Loucy (cell line): ENCODE measurements around the gene IQCC.

Experiments
- H2AFZ ChIP-seq: fragments of 200-600 bp; sonication (generic); 2 replicates; pipeline ENCODE4 v1.6.0; 2016; ENCODE audit warnings: antibody characterized with exemption, mild to moderate bottlenecking, low read length, moderate library complexity
- H3F3A ChIP-seq: fragments of 200-600 bp; 2 replicates; pipeline ENCODE4 v1.6.0; 2016; ENCODE audit warnings: antibody characterized with exemption, low read depth, mild to moderate bottlenecking
- H3K27me3 ChIP-seq: fragments of 200-600 bp; sonication (generic); 2 replicates; pipeline ENCODE4 v1.6.1; 2014; ENCODE audit warnings: low read length, mild to moderate bottlenecking; ENCODE audit not compliant: insufficient read depth, poor library complexity, severe bottlenecking
- H3K36me3 ChIP-seq: fragments of 200-600 bp; sonication (generic); 2 replicates; pipeline ENCODE4 v1.6.1; 2016; ENCODE audit warnings: low read length; ENCODE audit not compliant: insufficient read depth
- H3K4me1 ChIP-seq: fragments of 200-600 bp; sonication (generic); 2 replicates; pipeline ENCODE4 v1.5.1; 2014; ENCODE audit warnings: low read length, mild to moderate bottlenecking; ENCODE audit not compliant: insufficient read depth, poor library complexity, severe bottlenecking
- H3K4me2 ChIP-seq: fragments of 200-600 bp; sonication (generic); 2 replicates; pipeline ENCODE4 v1.6.0; 2014; ENCODE audit warnings: antibody characterized with exemption, low read length, low read depth, mild to moderate bottlenecking; ENCODE audit not compliant: poor library complexity, severe bottlenecking
- H3K4me3 ChIP-seq: fragments of 200-600 bp; sonication (generic); 2 replicates; pipeline ENCODE4 v1.5.1; 2014; ENCODE audit warnings: low read length, mild to moderate bottlenecking, mixed read lengths; ENCODE audit not compliant: poor library complexity, severe bottlenecking
- H3K79me2 ChIP-seq: fragments of 200-600 bp; sonication (generic); 2 replicates; pipeline ENCODE4 v1.6.1; 2014; ENCODE audit warnings: low read length; ENCODE audit not compliant: insufficient read depth
- H3K9ac ChIP-seq: fragments of 200-600 bp; sonication (generic); 2 replicates; pipeline ENCODE4 v1.6.0; 2014; ENCODE audit warnings: mild to moderate bottlenecking, low read depth, low read length, moderate library complexity; ENCODE audit not compliant: poor library complexity, severe bottlenecking
- H3K9me2 ChIP-seq: fragments of 200-600 bp; sonication (generic); replicated peaks from 2 replicates; pipeline ENCODE4 v1.6.1; 2016; ENCODE audit warnings: low read depth, low read length, mixed read lengths
- H3K9me3 ChIP-seq: fragments of 200-600 bp; sonication (generic); 2 replicates; pipeline ENCODE4 v1.6.1; 2014; ENCODE audit warnings: mild to moderate bottlenecking, antibody characterized with exemption, low read length, low read depth; ENCODE audit not compliant: insufficient read depth
- H4K20me1 ChIP-seq: fragments of 200-600 bp; sonication (generic); 2 replicates; pipeline ENCODE4 v1.6.0; 2014; ENCODE audit warnings: antibody characterized with exemption, low read length, mild to moderate bottlenecking; ENCODE audit not compliant: insufficient read depth, poor library complexity, severe bottlenecking
- EZH2phosphoT487 ChIP-seq: fragments of 200-600 bp; IDR thresholded peaks from 2 replicates; pipeline ENCODE4 v1.6.1; 2018; ENCODE audit warnings: antibody characterized with exemption, mild to moderate bottlenecking, moderate library complexity, borderline replicate concordance
- TF ChIP-seq, protein P1 (sequence below): fragments of 200-600 bp; sonication (generic); conservative IDR thresholded peaks from 2 replicates; pipeline ENCODE4 v1.5.1; 2014; ENCODE audit warnings: mild to moderate bottlenecking, antibody characterized with exemption, low read length

Gene IQCC

DNA sequence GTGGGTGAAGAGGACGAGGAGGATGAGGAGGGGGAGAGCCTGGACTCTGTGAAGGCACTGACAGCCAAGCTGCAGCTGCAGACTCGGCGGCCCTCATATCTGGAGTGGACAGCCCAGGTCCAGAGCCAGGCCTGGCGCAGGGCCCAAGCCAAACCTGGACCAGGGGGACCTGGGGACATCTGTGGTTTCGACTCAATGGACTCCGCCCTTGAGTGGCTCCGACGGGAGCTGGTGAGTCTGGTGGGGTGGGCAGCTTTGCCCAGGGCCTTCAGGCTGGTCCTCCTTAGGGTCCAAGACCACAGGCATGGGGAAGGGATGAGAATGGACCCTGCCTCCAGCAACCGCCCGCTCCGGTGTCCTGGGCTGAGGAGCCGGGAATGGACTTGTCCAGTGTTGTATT is 42.0 kb downstream of the IQCC start:
- H3K4me3 ChIP-seq: no peak overlapping the region
- H2AFZ ChIP-seq: peak overlapping the region; percentile 70; the same call in 1 of the 2 replicates

DNA sequence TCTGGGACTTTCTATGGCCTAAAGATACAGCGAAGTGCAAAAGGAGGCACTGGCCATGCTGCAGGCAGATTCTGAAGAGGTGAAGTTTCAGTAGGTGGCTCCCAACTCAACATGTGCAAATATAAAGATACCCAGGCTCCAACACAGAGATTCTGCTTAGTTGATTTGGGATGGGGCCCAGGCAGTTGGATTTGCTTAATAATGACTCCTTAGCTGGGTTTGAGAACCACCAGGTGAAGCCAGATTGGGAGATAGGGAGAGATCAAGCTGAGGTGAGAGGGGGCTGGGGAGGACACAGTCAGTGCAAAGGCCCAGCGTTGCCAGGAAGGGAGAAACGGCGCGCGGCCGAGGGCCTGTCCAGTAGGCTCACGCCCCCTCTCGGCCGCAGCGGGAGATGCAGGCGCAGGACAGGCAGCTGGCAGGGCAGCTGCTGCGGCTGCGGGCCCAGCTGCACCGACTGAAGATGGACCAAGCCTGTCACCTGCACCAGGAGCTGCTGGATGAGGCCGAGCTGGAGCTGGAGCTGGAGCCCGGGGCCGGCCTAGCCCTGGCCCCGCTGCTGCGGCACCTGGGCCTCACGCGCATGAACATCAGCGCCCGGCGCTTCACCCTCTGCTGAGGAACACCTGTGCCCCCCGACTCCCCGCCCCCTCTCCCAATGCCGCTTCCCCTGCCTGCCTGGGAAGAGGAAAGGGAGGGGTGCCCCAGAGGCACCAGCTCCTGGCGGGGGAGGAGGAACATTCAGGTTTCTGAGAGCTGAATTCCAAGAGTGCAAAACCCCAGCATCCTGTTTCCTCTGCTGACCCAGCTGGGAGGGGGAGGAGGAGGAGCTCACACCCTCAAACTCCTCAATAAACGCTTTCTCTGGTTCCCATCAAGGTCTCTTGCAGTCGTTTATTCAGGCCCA is 42.8 kb downstream of the IQCC start:
- Histone ChIP-seq H4K20me1 (no peaks in the 10 kb centered on the region), H3K79me2 (peaks cover 22% of the 10 kb centered on the region), H3K4me2 (peak overlapping the region; percentile 99), H3K27me3 (no peaks in the 10 kb centered on the region), H3K4me1 (peaks cover 53% of the 10 kb centered on the region), H3K9ac (peak overlapping the region; percentile 95), H3F3A (peaks cover 6% of the 10 kb centered on the region; the same call in 1 of the 2 replicates), H3K4me3 (peak overlapping the region; percentile 75), H3K9me3 (no peaks in the 10 kb centered on the region), H2AFZ (peak overlapping the region; percentile 70; the same call in 1 of the 2 replicates), H3K9me2 (no peaks in the 10 kb centered on the region), H3K36me3 (no peaks in the 10 kb centered on the region)
- TF ChIP-seq EZH2phosphoT487: no peak
- TF ChIP-seq, protein P1, sequence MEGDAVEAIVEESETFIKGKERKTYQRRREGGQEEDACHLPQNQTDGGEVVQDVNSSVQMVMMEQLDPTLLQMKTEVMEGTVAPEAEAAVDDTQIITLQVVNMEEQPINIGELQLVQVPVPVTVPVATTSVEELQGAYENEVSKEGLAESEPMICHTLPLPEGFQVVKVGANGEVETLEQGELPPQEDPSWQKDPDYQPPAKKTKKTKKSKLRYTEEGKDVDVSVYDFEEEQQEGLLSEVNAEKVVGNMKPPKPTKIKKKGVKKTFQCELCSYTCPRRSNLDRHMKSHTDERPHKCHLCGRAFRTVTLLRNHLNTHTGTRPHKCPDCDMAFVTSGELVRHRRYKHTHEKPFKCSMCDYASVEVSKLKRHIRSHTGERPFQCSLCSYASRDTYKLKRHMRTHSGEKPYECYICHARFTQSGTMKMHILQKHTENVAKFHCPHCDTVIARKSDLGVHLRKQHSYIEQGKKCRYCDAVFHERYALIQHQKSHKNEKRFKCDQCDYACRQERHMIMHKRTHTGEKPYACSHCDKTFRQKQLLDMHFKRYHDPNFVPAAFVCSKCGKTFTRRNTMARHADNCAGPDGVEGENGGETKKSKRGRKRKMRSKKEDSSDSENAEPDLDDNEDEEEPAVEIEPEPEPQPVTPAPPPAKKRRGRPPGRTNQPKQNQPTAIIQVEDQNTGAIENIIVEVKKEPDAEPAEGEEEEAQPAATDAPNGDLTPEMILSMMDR: peak; percentile 82

More for the DNA sequence above, 42.0 kb downstream of the IQCC start:
- Histone ChIP-seq H3K79me2 (peaks cover 14% of the 10 kb centered on the region), H3K9me3 (no peaks in the 10 kb centered on the region), H3K4me1 (peaks cover 46% of the 10 kb centered on the region), H3K4me2 (peak overlapping the region; percentile 99), H3K27me3 (no peaks in the 10 kb centered on the region), H3K9ac (peak overlapping the region; percentile 95), H3F3A (peaks cover 6% of the 10 kb centered on the region; the same call in 1 of the 2 replicates), H3K36me3 (no peaks in the 10 kb centered on the region), H4K20me1 (no peaks in the 10 kb centered on the region), H3K9me2 (no peaks in the 10 kb centered on the region)
- TF ChIP-seq EZH2phosphoT487: no peak
- TF ChIP-seq, protein P1: no peak

DNA sequence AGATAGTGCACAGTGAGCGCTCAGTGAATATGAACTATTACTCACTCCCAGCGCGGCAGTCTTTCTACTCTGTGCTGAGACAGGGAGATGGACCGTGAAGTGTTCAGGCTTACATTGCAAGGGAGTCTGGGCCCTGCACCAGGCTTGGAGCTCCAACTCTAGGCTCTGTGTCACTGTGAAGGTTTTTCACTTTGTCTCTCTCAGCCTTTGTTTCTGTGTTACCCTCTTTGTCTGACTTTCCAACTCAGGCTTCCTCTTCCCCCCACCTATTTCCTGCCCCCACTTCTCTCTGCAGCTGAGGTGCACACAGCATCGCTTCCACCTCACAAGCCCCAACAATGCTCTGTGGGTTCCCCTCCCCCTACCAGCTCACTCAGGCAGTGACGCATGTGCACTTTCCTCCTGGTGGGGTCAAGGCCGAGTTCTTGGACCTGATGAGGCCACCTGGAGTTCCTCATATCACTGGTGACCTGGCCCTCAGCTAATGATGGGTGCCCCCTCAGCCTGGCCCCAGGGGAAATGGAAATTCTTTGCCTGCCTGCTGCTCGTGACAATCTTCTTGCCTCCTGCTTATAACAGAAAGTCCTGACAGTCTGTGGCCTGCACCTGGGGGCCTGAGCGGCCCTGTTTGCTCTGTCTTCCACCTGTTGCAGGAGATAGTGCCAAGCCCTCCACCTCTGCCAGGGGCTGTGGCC is 44.5 kb downstream of the IQCC start:
- Histone ChIP-seq H3K9me2 (no peaks in the 10 kb centered on the region), H3K4me1 (peaks cover 62% of the 10 kb centered on the region), H3F3A (peaks cover 6% of the 10 kb centered on the region; the same call in 1 of the 2 replicates), H3K9ac (peak overlapping the region; percentile 95), H3K36me3 (no peaks in the 10 kb centered on the region), H2AFZ (peak overlapping the region; percentile 34; the same call in 1 of the 2 replicates), H3K27me3 (no peaks in the 10 kb centered on the region), H3K79me2 (peaks cover 39% of the 10 kb centered on the region), H3K4me2 (peak overlapping the region; percentile 99), H4K20me1 (peaks cover 2% of the 10 kb centered on the region), H3K9me3 (no peaks in the 10 kb centered on the region), H3K4me3 (peak overlapping the region; percentile 75)
- no peak for TF ChIP-seq EZH2phosphoT487
